GM21619 (cell line): ENCODE results near the gene MOB3B.
"Not testable (repeated sequence)": the region's sequence is repeated elsewhere in the genome, so short reads cannot be mapped to it uniquely, and the experiment has no call there.

ENCODE experiments used
- ATAC-seq: cut with Tn5 transposase; IDR thresholded peaks from one replicate; pipeline ENCODE4 v1.9.1; 2021; ENCODE audit not compliant: unreplicated experiment

Gene MOB3B

DNA sequence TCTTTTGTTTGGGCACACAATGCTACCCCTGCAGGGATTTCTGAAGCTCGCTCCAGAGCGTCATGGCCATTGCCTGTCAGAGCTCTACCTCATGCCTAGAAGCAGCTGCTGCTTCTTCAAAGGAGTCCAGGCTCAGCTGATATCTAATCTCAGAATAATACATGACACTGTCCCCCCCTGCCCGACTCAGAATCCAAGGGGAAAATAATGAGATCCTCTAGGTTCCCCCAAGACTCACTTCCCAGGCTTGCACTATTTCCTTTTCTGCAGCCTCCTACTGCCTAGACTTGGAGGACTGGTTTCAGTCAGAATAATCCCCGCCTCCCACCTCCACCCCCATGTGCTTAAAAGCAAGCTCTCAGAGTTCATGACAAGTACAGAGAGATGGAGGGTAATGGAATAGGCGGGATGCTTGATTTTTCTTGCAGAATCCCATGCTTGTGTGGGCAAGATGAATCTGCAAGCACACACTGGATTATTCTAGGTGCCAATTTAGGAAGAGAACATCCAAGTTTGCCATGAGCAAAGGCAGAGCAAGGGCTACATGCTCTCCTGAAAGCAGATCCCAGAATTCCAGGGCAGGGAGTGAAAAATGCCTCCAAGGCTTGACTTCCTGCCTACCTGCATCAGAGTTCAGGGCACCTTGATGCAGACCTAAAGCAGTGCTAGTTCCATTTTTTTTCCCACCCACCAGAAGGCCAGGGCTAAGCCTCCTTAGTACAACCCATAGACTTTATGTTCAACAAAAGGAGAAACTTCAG lies 102.9 kb downstream of the MOB3B start:
- ATAC-seq = no peak

DNA sequence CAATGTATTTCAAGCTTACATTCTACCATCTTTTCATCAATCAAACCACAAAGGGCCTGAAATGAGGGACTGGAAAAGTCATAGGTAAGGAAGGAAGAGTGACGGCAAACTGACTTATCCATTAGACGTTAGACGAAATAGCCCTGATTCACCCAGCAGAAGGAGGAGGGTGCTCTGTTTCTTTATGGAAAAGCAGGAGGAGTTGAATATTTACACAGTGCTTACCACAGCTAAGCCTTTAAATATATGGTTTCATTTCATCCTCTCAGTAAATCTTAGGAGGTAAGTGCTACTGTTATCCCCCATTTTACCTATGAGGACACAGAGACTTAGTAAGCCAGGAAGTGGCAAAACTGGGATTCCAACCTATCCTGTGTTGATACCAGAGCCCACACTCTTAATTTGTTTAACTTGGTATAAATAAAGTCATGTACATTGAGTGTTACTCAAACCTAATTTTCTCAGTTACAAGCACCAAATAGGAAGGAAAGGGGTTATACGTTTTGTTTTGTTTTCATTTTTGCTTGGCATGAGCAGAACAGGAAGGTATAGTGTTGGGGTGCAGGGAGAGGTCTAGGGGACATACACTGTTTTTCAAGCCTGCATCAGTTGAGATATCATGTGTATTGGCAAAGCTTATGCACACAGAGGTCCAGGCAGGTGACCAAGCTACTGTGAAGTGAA lies 103.6 kb downstream of the MOB3B start:
- no peak for ATAC-seq

DNA sequence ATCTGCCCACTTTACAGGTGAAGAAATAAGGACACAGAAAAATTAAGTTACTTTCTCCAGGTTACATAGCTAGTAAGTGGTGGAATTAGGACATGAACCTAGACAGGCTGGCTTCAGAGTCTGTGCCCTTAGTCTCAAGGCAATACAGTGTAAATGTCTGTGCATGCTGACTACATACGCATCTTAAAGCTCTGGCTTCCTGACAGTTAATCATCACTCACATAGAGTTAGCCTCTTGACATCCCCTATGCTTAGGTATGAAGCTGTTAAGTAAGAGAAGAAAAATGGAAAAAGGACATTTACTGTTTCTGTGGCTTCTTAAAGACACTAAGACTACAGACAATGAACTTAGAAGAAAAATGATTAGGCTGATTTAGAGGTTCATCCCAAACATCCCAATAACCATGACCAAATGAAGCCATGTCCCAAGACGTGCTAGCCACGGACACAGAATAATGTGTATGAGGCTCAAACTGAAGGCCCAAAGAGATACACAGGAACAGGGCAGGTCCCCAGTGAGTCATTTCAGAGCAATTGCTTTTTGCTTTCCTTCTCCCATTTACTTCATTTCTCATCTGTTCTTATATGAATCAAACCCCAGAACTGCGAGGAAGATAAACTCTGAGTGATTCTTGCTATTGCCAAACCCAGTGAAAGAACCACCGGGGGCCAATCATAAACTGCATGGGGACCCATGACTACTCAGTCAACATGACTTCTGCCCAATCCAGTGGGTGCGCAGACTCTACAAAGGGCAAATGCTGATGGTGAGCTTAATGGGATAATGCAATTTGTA lies 105.5 kb downstream of the MOB3B start:
- no peak for ATAC-seq

DNA sequence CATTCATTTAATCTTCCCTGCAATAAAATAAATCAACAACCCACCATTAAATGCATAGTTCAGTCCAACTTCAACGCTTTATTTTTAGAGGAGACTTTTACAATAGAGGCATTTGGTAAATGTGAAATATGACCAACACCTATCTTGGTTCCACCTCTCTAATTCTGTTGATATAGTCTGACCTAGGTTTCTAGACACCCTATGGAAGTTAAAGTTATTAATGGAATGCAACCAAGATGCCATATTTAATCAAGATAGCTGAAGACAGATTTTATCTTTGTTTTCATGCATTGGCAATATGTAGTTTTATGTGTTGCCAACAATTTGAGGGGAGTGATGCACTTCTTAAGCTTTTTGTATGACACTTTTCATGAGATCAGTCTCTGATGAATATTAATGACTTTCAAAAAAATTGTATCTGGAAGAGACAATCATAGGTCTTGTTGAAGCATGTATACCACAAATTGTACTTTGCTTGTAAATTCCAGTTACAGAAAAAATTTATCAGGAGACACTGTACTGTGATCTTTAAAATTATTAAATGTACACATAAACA lies 107.3 kb downstream of the MOB3B start:
- no peak for ATAC-seq

DNA sequence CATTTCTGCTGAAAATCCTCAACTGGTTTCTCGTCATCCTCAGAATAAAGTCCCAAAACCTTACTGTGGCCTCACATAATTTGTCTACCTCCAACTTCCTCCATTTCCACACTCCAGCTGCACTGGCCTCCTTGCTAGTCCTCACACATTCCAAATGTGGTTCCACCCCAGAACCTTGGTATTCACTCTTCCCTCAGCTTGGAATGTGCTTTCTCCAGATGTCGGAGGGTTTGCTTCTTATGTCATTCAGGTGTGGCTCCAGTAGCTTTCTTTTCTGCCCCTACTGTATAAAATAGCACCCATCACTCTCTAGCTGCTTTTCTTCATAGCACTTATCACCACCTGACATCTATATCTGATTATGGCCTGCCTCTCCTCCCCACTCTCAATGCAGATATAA lies 108.0 kb downstream of the MOB3B start:
- ATAC-seq = no peak

DNA sequence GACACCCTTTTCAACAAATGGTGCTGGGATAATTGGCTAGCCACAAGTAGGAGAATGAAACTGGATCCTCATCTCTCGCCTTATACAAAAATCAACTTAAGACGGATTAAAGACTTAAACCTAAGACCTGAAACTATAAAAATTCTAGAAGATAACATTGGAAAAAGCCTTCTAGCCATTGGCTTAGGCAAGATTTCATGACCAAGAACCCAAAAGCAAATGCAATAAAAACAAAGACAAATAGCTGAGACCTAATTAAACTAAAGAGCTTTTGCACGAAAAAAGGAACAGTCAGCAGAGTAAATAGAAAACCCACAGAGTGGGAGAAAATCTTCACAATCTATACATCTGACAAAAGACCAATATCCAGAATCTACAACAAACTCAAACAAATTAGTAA lies 110.1 kb downstream of the MOB3B start:
- not testable (repeated sequence) for ATAC-seq

DNA sequence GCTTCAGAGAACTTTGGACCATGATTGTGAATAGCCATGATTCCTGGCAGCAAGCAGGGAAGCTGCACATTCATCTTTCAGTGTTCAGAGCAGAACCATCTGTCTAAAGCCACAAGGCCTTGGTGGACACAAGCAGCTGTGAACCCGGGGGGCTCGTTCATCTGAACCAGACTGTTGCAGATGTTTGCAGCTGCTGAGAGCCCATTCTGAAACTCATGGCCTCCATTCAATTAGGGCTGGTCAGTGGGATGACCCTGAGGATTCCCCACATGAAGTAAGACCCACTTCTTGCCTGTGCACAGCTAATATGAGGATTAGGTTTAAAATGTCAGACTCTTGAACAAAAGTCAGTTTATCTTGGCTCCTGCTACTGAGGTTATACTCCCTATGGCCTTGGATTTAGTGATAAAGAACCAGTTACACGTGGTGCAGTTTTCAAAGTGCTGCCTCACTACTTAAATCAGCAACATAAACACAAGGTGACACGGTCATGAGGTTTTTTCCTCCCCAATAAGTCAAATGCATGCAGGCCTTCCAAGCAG lies 115.3 kb downstream of the MOB3B start:
- no peak for ATAC-seq

DNA sequence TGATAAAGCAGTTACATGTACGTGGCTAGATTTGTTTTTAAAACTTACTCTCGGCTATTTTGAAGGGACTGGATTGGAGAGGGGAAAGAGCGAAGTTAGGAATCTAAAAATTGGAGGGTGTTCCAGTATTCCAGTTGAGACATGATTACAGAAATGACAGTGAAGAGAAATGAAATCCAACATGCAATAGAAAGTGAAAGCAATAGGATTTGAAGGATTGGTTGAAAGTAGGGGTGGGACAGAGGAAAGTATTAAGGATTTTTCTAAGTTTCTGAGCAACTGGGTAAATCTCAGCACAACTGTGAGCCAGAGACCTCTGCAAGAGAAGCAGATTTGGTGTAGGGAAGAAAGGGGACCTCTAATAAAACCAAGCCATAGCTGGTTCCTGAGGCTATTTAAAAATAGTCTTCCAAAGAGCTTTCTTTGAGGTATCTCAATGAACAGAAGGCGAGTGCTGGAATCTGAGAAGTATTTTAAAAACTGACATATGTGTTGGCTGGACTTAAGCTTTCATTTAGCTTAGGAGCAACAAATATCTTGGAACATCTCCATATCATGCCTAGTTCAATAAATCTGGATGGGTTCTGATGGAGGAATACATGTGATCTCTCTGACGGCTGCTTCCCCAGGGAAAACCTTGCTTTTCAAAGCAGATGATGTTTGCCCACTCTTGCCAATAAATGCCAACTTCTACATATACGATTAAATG lies 115.9 kb downstream of the MOB3B start:
- no peak for ATAC-seq

DNA sequence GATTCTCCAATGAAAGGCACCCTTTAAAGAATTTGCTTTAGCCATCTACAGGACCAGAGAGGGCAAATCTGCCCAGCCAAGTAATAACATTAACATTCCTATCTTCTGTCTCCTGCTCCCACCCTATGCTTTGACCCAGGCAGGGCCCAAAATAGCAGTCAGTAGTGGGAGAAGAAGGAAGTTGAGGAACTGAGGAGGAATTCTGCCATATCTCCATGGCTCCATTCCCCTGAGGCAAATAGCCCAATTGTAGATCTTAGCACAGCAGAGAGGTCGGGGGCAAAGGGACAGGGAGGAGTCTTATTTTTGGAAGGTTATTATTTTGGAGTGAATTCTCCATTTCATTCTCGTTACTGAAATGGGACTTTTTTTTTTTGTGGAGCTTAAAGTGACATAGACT lies 116.7 kb downstream of the MOB3B start:
- ATAC-seq = no peak

DNA sequence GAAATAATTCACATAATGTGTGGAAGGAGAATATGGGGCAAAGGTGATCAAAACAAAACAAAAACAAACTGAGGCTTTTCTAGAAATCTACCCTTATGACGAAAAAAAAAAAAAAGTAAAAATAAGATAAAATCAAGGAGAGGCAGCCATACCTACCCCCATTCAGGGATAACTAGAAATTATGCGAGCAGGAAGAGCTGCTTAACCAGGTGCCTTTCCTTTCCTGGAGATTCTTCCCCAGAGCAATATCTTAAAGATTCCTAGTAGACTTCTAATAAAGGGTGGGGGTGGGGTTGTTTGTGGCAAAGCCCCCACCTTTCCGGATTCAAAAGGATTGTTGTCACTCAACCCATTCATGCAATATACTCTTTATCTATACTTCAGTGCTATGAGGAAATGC lies 117.5 kb downstream of the MOB3B start:
- no peak for ATAC-seq

DNA sequence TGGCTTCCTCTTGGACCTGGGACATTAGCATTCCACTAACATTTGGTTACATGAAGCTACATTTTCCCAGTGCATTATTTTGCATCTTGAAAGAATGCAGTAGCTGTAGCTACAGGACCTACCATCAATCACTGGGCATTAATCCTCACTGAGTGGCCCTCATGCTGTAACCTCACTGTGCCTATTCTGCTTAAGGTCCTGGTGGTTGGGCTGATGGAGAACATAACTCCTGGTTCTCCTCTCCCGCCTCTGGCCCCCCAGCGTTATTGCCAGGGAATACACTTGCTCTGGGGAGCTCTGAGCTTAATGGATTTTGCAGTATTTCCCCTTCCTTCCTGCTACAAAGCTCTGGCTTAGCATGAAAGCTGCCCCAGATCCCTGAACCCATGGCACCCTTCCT lies 121.1 kb downstream of the MOB3B start:
- ATAC-seq = no peak

DNA sequence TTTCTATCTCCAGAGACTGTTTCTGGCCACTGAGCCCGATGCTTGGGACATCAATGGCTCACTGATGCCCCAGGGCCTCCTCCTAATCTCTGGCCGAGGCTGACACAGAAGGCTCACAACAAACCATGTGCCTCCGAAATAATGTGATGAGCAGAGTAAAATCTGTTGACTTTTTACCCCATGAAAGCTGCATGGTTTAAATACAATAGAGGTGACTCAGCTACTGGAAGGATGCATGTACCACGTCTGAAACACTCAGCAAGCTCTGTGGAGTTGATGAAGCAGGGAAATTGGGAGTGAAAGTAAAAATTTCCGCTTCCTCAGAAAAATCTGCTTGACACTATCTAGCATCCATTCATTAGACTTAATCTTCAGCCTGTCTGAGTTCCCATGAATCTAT lies 121.6 kb downstream of the MOB3B start:
- no peak for ATAC-seq

DNA sequence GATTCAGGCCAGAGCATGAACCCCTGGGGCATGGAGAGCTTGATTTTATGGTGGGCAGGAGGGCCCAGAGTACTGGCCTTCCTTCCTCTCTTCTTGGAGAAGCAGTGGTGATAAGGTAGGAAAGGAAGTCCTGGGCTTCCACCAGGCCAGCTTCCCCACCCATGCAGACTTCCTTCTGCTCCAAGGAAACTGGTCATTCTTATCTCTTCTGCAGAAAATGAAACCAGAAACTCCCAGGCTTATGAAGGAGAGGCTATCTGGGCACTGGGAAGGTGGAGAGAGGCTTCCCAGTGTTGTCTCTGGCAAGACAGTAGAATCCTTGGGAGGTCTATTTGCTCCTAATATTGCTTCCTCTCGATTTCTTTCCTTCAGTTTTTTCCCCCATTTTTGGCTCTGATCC lies 122.1 kb downstream of the MOB3B start:
- ATAC-seq = no peak

DNA sequence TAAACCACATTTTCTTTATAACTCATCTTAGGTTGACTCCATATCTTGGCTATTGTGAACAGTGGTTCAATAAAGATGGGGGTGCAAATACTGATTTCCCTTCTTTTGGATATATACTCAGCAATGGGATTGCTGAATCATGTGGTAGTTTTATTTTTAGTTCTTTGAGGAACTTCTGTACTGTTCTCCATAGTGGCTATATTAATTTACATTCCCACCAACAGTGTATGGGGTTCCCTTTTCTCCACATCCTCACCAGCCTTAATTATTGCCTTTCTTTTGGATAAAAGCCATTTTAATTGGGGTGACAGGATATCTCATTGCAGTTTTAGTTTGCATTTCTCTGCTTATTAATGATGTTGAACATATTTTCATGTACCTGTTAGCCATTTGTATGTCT lies 125.0 kb downstream of the MOB3B start:
- no peak for ATAC-seq

DNA sequence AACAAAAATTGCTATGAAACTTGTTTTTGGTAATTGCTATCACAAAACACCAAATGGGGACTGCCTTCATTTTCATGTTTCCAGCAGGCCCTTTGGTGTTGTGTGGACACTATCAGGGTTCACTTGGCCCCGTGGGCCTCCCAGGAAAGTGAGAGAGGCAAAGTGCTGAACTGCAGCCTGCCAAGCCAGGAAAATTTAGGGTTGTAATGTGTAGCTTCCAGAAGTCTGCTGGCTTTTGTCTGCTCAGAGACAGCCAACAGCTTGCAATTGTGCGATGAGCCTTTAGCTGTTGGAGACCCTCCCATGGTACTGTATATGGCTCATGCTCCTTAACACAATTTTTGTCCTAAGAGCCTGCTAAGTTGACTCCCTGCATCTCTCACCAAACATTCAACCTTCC lies 127.0 kb downstream of the MOB3B start:
- no peak for ATAC-seq

DNA sequence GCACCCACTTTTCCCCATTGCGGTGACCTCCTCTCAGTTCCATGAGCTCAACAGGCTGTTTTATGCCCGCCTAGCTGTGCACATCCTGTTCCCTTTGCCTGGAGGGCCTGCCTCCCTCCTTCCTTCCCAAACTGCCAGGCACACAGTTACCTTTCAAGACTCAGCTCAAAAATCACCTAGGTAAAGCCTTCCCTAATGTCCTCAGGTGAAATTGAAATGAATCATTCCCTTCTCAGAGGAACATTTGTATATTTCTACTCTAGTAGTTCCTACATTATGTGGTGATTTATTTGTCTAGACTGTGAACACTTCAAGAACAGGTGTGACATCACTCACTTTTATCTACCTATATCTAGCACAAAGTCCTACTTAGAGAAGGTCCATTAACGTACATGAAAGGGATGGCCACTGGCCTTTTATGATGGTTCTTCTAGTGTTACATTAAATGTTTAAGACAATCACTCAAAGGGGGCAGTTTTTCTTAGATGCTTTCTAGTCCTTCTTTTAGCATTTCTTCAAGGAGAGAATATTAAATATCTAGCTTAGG lies 129.2 kb downstream of the MOB3B start:
- no peak for ATAC-seq

DNA sequence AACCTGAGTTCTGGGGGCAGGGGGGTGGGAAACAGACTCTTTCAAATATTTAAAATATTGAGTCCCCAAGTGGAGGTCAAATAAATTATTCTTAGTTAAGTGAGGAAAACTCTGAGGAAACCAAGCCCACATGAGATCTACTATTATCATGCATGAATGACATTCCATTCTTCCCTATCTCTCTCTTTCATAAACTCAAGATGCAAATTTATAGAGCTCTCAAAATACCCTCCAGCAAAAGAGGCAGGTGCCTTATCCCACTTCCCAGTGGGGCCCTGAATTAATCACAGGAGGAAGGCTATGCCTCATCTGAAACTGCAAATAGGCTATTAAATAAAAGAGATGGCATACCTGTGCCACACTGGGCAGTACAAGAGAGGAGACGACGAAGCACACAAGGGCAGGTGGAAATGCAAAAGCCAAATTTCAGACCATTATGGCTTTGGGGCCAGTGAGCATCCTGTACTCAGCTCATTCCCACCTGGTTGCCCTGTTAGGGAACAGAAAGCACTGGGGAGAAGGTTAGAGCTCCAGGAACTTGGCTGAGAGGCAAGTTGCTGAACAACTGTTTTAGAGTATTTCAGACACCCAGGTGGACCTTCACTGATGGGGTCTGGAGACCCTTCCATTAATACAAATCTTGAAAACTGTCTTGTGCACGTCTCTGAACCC lies 130.5 kb downstream of the MOB3B start:
- no peak for ATAC-seq

DNA sequence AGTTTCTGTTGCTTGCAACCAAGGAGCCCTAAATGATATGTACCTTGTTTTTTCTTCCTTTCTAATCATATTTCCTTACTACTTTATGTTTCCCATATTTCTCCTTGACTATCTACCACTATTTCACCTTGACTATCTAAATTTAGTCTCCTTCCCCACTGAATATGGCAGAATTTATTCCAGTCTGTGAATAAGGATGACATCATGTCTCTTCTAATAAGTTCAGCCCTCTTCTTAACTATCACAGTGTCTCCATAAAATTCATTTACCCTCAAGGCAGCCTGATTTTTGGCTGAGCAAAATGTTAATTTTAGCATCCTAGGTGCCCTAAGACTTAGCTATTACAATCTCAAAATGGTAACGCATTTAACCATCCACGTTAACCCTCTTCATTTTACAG lies 133.1 kb downstream of the MOB3B start:
- no peak for ATAC-seq

DNA sequence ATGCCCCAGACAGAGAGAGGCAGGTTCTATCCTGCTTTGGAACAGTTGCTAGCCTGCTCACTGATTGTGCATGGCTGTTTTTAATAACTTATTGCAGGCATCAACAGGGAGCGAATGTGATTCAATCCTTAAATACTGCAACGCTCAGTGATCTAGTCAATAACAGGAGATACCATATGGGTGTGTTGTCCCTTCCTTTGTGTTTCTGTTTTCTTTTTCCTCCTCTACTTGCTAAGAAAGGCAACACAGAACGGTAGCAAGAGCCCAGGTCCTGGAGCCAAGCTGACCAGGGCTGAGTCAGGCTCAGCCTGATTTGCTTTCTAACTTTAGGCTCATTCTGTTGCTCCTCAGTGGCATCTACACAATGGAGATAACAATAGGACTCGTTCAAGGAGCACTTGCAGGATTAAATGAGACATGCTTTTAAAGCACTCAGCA lies 134.1 kb downstream of the MOB3B start:
- no peak for ATAC-seq

DNA sequence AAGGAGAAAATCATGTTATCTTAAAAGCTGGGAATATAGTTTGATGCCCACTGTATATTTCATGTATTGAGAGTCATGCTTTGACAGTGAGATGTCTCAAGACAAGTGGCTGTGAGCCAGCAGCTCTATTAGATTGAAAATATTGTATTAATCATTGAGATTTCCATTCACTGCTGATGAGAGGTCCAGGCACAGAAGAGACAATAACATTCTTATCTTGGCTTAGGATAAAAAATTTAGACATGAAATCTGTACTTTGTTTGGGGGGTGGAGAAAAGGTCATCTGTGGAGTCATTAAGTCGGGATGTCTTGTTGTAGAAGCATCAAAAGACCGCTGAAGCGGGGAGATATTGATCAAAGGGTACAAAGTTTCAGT lies 134.8 kb downstream of the MOB3B start:
- ATAC-seq = no peak
